K562 (cell line): ENCODE measurements around the gene MITD1. TPM values are rescaled to one million over a fixed set of nuclear protein-coding genes. Genes with fewer than 3 reads are reported as not detected.

Experiments used
- ARID3B ChIP-seq: fragments of 250-450 bp; sonication (Bioruptor Pico); IDR thresholded peaks from 2 replicates; pipeline ENCODE4 v1.4.0; 2020; ENCODE audit warnings: borderline replicate concordance
- ASH1L ChIP-seq: fragments of 450-650 bp; IDR thresholded peaks from 2 replicates; pipeline ENCODE4 v1.6.1; 2018; ENCODE audit warnings: borderline replicate concordance, mild to moderate bottlenecking, low read depth; ENCODE audit not compliant: partially characterized antibody
- CGGBP1 ChIP-seq: fragments of 250-450 bp; sonication (Bioruptor Pico); IDR thresholded peaks from 2 replicates; pipeline ENCODE4 v1.9.0; 2021; ENCODE audit warnings: mild to moderate bottlenecking
- CHCHD3 ChIP-seq: fragments of 250-450 bp; sonication (Bioruptor Pico); IDR thresholded peaks from 2 replicates; pipeline ENCODE4 v2.1.2; 2022; ENCODE audit warnings: mild to moderate bottlenecking
- DIDO1 ChIP-seq: fragments of 450-650 bp; IDR thresholded peaks from 2 replicates; pipeline ENCODE4 v1.6.1; 2016; ENCODE audit warnings: low read depth, missing biosample characterization, missing genetic modification characterization
- GTF2A2 ChIP-seq: IDR thresholded peaks from 2 replicates; pipeline ENCODE4 v1.6.1; 2016; ENCODE audit warnings: mild to moderate bottlenecking, missing genetic modification characterization, missing compliant biosample characterization
- HDAC8 ChIP-seq: fragments of 450-650 bp; IDR thresholded peaks from 2 replicates; pipeline ENCODE4 v1.6.1; 2016; ENCODE audit warnings: mild to moderate bottlenecking, missing genetic modification characterization, moderate library complexity, missing compliant biosample characterization
- KAT7 ChIP-seq: sonication (generic); formaldehyde crosslinking; IDR thresholded peaks from 2 replicates; pipeline ENCODE4 v1.8.0; 2022; ENCODE audit warnings: missing genetic modification reagents, mild to moderate bottlenecking, borderline replicate concordance
- LCOR ChIP-seq: sonication (generic); formaldehyde crosslinking; IDR thresholded peaks from 2 replicates; pipeline ENCODE4 v1.8.0; 2022; ENCODE audit warnings: mild to moderate bottlenecking, missing genetic modification reagents
- MTA2 ChIP-seq: fragments of 450-650 bp; IDR thresholded peaks from 2 replicates; pipeline ENCODE4 v1.6.1; 2016; ENCODE audit warnings: low read depth
- POLR2G ChIP-seq: fragments of 200-400 bp; formaldehyde crosslinking; IDR thresholded peaks from 2 replicates; pipeline ENCODE4 v1.6.1; 2017; ENCODE audit warnings: low read depth, mild to moderate bottlenecking, antibody characterized with exemption, low read length, moderate library complexity
- RB1 ChIP-seq: fragments of 450-650 bp; IDR thresholded peaks from 2 replicates; pipeline ENCODE4 v1.6.1; 2017; ENCODE audit warnings: low read depth, mild to moderate bottlenecking
- STAG1 ChIP-seq: sonication (generic); formaldehyde crosslinking; IDR thresholded peaks from 2 replicates; pipeline ENCODE4 v1.5.0; 2020; ENCODE audit warnings: missing genetic modification reagents, borderline replicate concordance
- TRIM24 ChIP-seq, 2 experiments: fragments of 450-650 bp; IDR thresholded peaks; 2 replicates each; pipeline ENCODE4 v1.6.1; 2016
- TSC22D4 ChIP-seq: fragments of 450-650 bp; IDR thresholded peaks from 2 replicates; pipeline ENCODE4 v1.6.1; 2016; ENCODE audit warnings: missing genetic modification characterization, missing biosample characterization, control low read depth
- VEZF1 ChIP-seq: fragments of 200-800 bp; sonication (Bioruptor generic); IDR thresholded peaks from 2 replicates; pipeline ENCODE4 v1.6.1; 2017; ENCODE audit warnings: missing genetic modification characterization, missing compliant biosample characterization
- ZBTB26 ChIP-seq: fragments of 450-650 bp; formaldehyde crosslinking; IDR thresholded peaks from 2 replicates; pipeline ENCODE4 v1.4.0; 2022; ENCODE audit warnings: missing genetic modification characterization
- ZNF24 ChIP-seq: fragments of 450-650 bp; IDR thresholded peaks from 2 replicates; pipeline ENCODE4 v1.6.1; 2016
- ZNF592 ChIP-seq: fragments of 450-650 bp; IDR thresholded peaks from 2 replicates; pipeline ENCODE4 v1.6.1; 2017; ENCODE audit warnings: antibody characterized with exemption, mild to moderate bottlenecking
- polyA plus RNA-seq, 8 experiments: library from polyadenylated mRNA; depleted of rRNA in 4 of 8; stranded (reverse) in 5 of 8; unstranded in 3 of 8; fragments of >200 nt; fragmentation: Nextera tagmentation in 2 of 8; fragmentation: Illumina TruSeq in 1 of 8; extraction: Ambion mirVana in 2 of 8; extraction: Trizol in 1 of 8; gene quantifications; 2 replicates each; pipeline versions ENCODE4 v1.2.1 to v1.2.3, GENCODE V29; 2011 to 2014; ENCODE audit warnings: inconsistent platforms in 1 of 8, missing spikeins in 1 of 8
- total RNA-seq, 7 experiments: library from RNA; depleted of rRNA in 6 of 7; stranded (reverse); fragments of >200 nt in 6 of 7; fragmentation: Illumina TruSeq in 2 of 7; extraction: Trizol in 2 of 7; gene quantifications; 2 replicates each; pipeline versions ENCODE4 v1.2.1 to v1.2.3, GENCODE V29; 2011 to 2021; ENCODE audit warnings: low replicate concordance in 1 of 7

Gene MITD1
- total and polyA plus RNA-seq, 9 of the 15 experiments (the other 6 are each of a cell fraction or from before 2014, with no cell fraction given) = 19.6 to 71.8 (median 43.2) TPM

GRCh38 chr2:99180755-99181623 is at the start of gene MITD1, which contains the start of gene MRPL30 (continued):
- TF ChIP-seq CHCHD3 (CRISPR knock-in tag) = no peak
- TF ChIP-seq ARID3B = no peak
- peak; percentile 59 for TF ChIP-seq ASH1L
- TF ChIP-seq RB1 = peak; percentile 92
- peak in 1 of 2 experiments; percentile 99; a peak in 2 of 4 replicates for TF ChIP-seq TRIM24 (IDR thresholded peaks at IDR 0.05)
- TF ChIP-seq CGGBP1 (CRISPR knock-in tag) = 0 out of 2 replicates have a peak, but pooled peaks have one; percentile 7
- peak; percentile 41; the same call in 1 of the 2 replicates for TF ChIP-seq LCOR (CRISPR knock-in tag)
- TF ChIP-seq ZNF24 = no peak; the same call in 1 of the 2 replicates
- no peak for TF ChIP-seq ZNF592
- no peak for TF ChIP-seq HDAC8
- TF ChIP-seq TSC22D4 (tag) = no peak
- no peak for TF ChIP-seq ZBTB26
- peak; percentile 82 for TF ChIP-seq GTF2A2
- TF ChIP-seq POLR2G = peak; percentile 85
- peak; percentile 42; the same call in 1 of the 2 replicates for TF ChIP-seq MTA2
- TF ChIP-seq KAT7 (CRISPR knock-in tag) = peak; percentile 81; the same call in 1 of the 2 replicates
- TF ChIP-seq STAG1 = no peak
- peak; percentile 95 for TF ChIP-seq DIDO1 (tag)
- peak; percentile 59 for TF ChIP-seq VEZF1 (CRISPR knock-in tag)
